ENCODE data around the gene KATNBL1. TPM values are rescaled to one million over a fixed set of nuclear protein-coding genes. Genes with fewer than 3 reads are reported as not detected.
"Not testable (repeated sequence)": the region's sequence is repeated elsewhere in the genome, so short reads cannot be mapped to it uniquely, and the experiment has no call there.

KATNBL1 gene
- total RNA-seq, 1 donor from 2014 or later, result 56.3 TPM

DNA sequence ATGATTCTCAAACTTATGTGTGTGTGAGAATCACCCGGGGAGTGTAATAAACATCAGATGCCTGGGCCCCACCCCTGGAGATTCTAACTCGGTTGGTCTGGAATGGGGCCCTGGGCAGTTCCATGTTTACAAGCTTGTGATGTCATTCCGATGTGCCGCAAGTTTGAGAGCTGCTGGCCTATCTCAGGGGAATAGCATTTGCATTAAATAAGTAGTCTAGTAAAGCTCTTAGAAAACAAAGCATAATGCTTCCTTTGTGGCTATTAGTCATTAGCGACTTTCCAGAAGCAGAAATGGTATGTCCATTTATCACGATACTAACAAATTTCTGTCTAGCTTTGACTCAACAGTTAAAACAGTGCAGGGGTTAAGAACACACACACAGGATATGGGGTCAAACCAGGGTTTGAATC, 87.1 kb downstream of the KATNBL1 start:
- Mint-ChIP-seq H3K27me3 (ENCODE audit: low read depth) (peaks cover 10% of the 10 kb centered on the region), H3K4me1 (peaks cover 14% of the 10 kb centered on the region), H3K9me3 (peaks cover 2% of the 10 kb centered on the region), H3K4me3 (no peak overlapping the region), H3K27ac (ENCODE audit: unreplicated experiment) (peak overlapping the region; percentile 9), H3K36me3 (ENCODE audit: low read depth) (no peaks in the 10 kb centered on the region)
- DNase-seq (ENCODE audit: low read depth, low spot score), result no peak
- TF ChIP-seq, protein P1, sequence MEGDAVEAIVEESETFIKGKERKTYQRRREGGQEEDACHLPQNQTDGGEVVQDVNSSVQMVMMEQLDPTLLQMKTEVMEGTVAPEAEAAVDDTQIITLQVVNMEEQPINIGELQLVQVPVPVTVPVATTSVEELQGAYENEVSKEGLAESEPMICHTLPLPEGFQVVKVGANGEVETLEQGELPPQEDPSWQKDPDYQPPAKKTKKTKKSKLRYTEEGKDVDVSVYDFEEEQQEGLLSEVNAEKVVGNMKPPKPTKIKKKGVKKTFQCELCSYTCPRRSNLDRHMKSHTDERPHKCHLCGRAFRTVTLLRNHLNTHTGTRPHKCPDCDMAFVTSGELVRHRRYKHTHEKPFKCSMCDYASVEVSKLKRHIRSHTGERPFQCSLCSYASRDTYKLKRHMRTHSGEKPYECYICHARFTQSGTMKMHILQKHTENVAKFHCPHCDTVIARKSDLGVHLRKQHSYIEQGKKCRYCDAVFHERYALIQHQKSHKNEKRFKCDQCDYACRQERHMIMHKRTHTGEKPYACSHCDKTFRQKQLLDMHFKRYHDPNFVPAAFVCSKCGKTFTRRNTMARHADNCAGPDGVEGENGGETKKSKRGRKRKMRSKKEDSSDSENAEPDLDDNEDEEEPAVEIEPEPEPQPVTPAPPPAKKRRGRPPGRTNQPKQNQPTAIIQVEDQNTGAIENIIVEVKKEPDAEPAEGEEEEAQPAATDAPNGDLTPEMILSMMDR (conservative IDR thresholded peaks at IDR 0.05), result no peak

GRCh38 chr15:34121786-34122185, 88.1 kb downstream of the KATNBL1 start:
- Mint-ChIP-seq H3K27me3 (ENCODE audit: low read depth) (peaks cover 12% of the 10 kb centered on the region), H3K4me1 (peaks cover 14% of the 10 kb centered on the region)
- not testable (repeated sequence) for H3K27ac Mint-ChIP-seq (ENCODE audit: unreplicated experiment); H3K9me3 Mint-ChIP-seq; H3K4me3 Mint-ChIP-seq; DNase-seq (ENCODE audit: low read depth, low spot score); H3K36me3 Mint-ChIP-seq (ENCODE audit: low read depth)

GRCh38 chr15:34120420-34120819, 89.5 kb downstream of the KATNBL1 start:
- not testable (repeated sequence) for H3K9me3 Mint-ChIP-seq; DNase-seq (ENCODE audit: low read depth, low spot score); H3K27ac Mint-ChIP-seq (ENCODE audit: unreplicated experiment); H3K4me1 Mint-ChIP-seq; H3K36me3 Mint-ChIP-seq (ENCODE audit: low read depth); H3K4me3 Mint-ChIP-seq
- H3K27me3 Mint-ChIP-seq (ENCODE audit: low read depth), result peaks cover 10% of the 10 kb centered on the region

DNA sequence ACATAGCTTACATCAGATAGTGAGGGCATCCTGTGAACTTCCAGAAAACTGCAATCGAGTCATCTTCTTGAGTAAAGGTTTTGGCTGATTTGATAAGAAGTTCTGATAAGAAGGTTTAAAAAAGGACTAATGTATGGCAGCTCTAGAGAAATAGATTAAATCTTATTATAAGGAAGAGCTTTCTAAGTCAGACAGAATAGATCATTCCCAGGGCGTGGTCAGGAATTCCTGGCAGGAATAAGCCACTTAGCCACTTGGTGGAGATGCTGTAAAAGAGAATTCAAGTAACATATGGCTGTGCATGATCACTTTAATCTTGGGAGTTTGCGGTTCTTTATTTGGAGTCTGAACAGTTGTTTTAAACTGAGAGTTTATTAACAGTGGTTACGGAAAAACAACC, 90.6 kb downstream of the KATNBL1 start:
- peaks cover 8% of the 10 kb centered on the region for H3K4me1 Mint-ChIP-seq
- H3K27me3 Mint-ChIP-seq (ENCODE audit: low read depth), result peaks cover 12% of the 10 kb centered on the region
- H3K4me3 Mint-ChIP-seq, result no peak overlapping the region
- H3K36me3 Mint-ChIP-seq (ENCODE audit: low read depth), result no peaks in the 10 kb centered on the region
- TF ChIP-seq, protein P1 (conservative IDR thresholded peaks at IDR 0.05), result no peak
- no peaks in the 10 kb centered on the region for H3K9me3 Mint-ChIP-seq
- DNase-seq (ENCODE audit: low read depth, low spot score), result no peak
- H3K27ac Mint-ChIP-seq (ENCODE audit: unreplicated experiment), result no peak overlapping the region

DNA sequence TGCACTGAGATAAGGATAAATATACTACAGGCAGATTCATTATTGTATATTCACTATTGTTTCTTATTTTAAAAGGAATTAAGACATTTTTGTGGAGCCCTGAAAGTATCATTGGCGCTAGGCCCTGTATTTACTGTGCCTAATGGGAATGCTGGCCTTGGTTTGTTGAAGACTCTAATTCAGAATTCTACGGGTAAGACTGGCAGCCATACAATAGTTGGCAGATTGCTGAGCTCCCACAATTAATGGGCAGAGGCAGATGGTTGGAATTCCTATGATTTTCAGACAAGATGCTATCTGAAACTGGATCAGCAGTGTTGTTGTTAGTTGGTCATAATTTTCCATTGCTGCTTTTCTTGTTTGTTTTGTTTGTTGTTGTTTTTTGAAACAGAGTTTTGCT, 93.3 kb downstream of the KATNBL1 start:
- DNase-seq (ENCODE audit: low read depth, low spot score), result no peak
- H3K27ac Mint-ChIP-seq (ENCODE audit: unreplicated experiment), result no peak overlapping the region
- no peaks in the 10 kb centered on the region for H3K9me3 Mint-ChIP-seq
- H3K36me3 Mint-ChIP-seq (ENCODE audit: low read depth), result no peaks in the 10 kb centered on the region
- no peak overlapping the region for H3K4me3 Mint-ChIP-seq
- TF ChIP-seq, protein P1 (conservative IDR thresholded peaks at IDR 0.05), result no peak
- H3K4me1 Mint-ChIP-seq, result no peaks in the 10 kb centered on the region
- H3K27me3 Mint-ChIP-seq (ENCODE audit: low read depth), result peaks cover 18% of the 10 kb centered on the region

DNA sequence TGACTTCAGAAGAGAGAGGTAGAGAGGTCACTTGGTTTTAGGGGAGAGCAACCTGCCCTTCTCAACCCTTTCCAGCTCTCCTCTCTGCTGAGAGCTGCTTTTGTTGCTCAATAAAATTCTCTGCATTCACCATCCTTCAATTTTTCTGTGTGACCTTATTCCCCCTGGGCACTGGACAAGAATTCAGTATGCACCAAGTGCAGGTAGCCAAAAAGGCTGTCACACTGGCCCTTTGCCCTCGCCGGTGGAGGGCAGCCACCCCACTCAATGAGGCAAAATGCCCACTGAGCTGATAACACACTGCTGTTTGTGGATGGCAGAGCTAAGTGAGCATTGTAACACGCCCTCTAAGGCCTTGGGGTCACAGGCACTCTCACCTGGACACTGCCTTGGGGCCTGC, 95.2 kb downstream of the KATNBL1 start:
- H3K27me3 Mint-ChIP-seq (ENCODE audit: low read depth), result peaks cover 15% of the 10 kb centered on the region

More for the DNA sequence above, 95.2 kb downstream of the KATNBL1 start:
- no peaks in the 10 kb centered on the region for H3K36me3 Mint-ChIP-seq (ENCODE audit: low read depth)
- no peak for DNase-seq (ENCODE audit: low read depth, low spot score)
- TF ChIP-seq, protein P1 (conservative IDR thresholded peaks at IDR 0.05), result no peak
- H3K4me3 Mint-ChIP-seq, result no peak overlapping the region
- no peaks in the 10 kb centered on the region for H3K4me1 Mint-ChIP-seq
- no peak overlapping the region for H3K27ac Mint-ChIP-seq (ENCODE audit: unreplicated experiment)
- no peaks in the 10 kb centered on the region for H3K9me3 Mint-ChIP-seq
